Ovary (tissue), 3 donors: ENCODE measurements around the gene GALNT12.

ENCODE experiments used
- POLR2A ChIP-seq: fragments of 450-650 bp; IDR thresholded peaks from one replicate; pipeline ENCODE4 v1.6.1; 2017; ENCODE audit warnings: antibody characterized with exemption, mild to moderate bottlenecking, moderate library complexity
- TF ChIP-seq, protein P1 (sequence below), 3 donors: fragments of 450-650 bp in 2 of 3; fragments of 200-600 bp in 1 of 3; IDR thresholded peaks; one replicate each; pipeline versions ENCODE4 v1.5.1 to v1.8.0; 2016 to 2022; ENCODE audit warnings: antibody characterized with exemption in 3 of 3, mild to moderate bottlenecking in 1 of 3
- donor health status: DM: no; HTN: no; CAD: no.

- TF ChIP-seq, protein P1, sequence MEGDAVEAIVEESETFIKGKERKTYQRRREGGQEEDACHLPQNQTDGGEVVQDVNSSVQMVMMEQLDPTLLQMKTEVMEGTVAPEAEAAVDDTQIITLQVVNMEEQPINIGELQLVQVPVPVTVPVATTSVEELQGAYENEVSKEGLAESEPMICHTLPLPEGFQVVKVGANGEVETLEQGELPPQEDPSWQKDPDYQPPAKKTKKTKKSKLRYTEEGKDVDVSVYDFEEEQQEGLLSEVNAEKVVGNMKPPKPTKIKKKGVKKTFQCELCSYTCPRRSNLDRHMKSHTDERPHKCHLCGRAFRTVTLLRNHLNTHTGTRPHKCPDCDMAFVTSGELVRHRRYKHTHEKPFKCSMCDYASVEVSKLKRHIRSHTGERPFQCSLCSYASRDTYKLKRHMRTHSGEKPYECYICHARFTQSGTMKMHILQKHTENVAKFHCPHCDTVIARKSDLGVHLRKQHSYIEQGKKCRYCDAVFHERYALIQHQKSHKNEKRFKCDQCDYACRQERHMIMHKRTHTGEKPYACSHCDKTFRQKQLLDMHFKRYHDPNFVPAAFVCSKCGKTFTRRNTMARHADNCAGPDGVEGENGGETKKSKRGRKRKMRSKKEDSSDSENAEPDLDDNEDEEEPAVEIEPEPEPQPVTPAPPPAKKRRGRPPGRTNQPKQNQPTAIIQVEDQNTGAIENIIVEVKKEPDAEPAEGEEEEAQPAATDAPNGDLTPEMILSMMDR (IDR thresholded peaks at IDR 0.05), result no peak
- no peak for TF ChIP-seq POLR2A
These were observed 8.0 kb downstream of the GALNT12 start for GRCh38 chr9:98815391-98815951.
